HEK293 (cell line): ENCODE measurements around the gene TAS2R60.

ENCODE experiments used
- ATF2 ChIP-seq: fragments of 450-650 bp; formaldehyde crosslinking; IDR thresholded peaks from 2 replicates; pipeline ENCODE4 v1.5.1; 2016; ENCODE audit warnings: missing biosample characterization, missing genetic modification characterization, low read depth
- CTCF ChIP-seq: fragments of 450-650 bp; formaldehyde crosslinking; IDR thresholded peaks from 2 replicates; pipeline ENCODE4 v1.5.1; 2016; ENCODE audit warnings: missing biosample characterization, missing genetic modification characterization
- REPIN1 ChIP-seq: fragments of 450-650 bp; formaldehyde crosslinking; IDR thresholded peaks from 2 replicates; pipeline ENCODE4 v1.5.1; 2017; ENCODE audit warnings: missing biosample characterization, missing genetic modification characterization, low read depth
- SP2 ChIP-seq: fragments of 450-650 bp; formaldehyde crosslinking; IDR thresholded peaks from 2 replicates; pipeline ENCODE4 v1.5.1; 2016; ENCODE audit warnings: missing biosample characterization, missing genetic modification characterization
- ZBTB11 ChIP-seq: fragments of 450-650 bp; formaldehyde crosslinking; conservative IDR thresholded peaks from 2 replicates; pipeline ENCODE4 v1.5.1; 2016; ENCODE audit warnings: low read depth, missing biosample characterization, missing genetic modification characterization
- ZBTB17 ChIP-seq: fragments of 450-650 bp; formaldehyde crosslinking; IDR thresholded peaks from 2 replicates; pipeline ENCODE4 v1.5.1; 2016; ENCODE audit warnings: missing biosample characterization, missing genetic modification characterization
- ZNF146 ChIP-seq: fragments of 450-650 bp; formaldehyde crosslinking; IDR thresholded peaks from 2 replicates; pipeline ENCODE4 v1.5.1; 2016; ENCODE audit warnings: missing biosample characterization, missing genetic modification characterization
- ZNF202 ChIP-seq: fragments of 450-650 bp; formaldehyde crosslinking; IDR thresholded peaks from 2 replicates; pipeline ENCODE4 v1.5.1; 2016; ENCODE audit warnings: missing biosample characterization, missing genetic modification characterization, borderline replicate concordance
- ZNF747 ChIP-seq: fragments of 450-650 bp; formaldehyde crosslinking; IDR thresholded peaks from 2 replicates; pipeline ENCODE4 v1.5.1; 2016; ENCODE audit warnings: missing biosample characterization, missing genetic modification characterization
- ZSCAN18 ChIP-seq: fragments of 450-650 bp; formaldehyde crosslinking; IDR thresholded peaks from 2 replicates; pipeline ENCODE4 v1.5.1; 2016; ENCODE audit warnings: missing biosample characterization, missing genetic modification characterization

GRCh38 chr7:143396182-143396581 is 47.1 kb upstream of the TAS2R60 start:
- TF ChIP-seq ATF2 (tag by site-specific recombination) = no peak
- TF ChIP-seq ZBTB17 (tag by site-specific recombination) = no peak
- TF ChIP-seq ZSCAN18 (tag by site-specific recombination) = no peak
- TF ChIP-seq ZNF146 (tag by site-specific recombination) = no peak
- no peak for TF ChIP-seq CTCF (tag by site-specific recombination)
- no peak for TF ChIP-seq SP2 (tag by site-specific recombination)
- no peak for TF ChIP-seq ZNF202
- no peak for TF ChIP-seq REPIN1
- no peak for TF ChIP-seq ZNF747 (tag by site-specific recombination)
- TF ChIP-seq ZBTB11 = no peak
